Measurements from ENCODE around the gene CCDC149.

Gene CCDC149

DNA sequence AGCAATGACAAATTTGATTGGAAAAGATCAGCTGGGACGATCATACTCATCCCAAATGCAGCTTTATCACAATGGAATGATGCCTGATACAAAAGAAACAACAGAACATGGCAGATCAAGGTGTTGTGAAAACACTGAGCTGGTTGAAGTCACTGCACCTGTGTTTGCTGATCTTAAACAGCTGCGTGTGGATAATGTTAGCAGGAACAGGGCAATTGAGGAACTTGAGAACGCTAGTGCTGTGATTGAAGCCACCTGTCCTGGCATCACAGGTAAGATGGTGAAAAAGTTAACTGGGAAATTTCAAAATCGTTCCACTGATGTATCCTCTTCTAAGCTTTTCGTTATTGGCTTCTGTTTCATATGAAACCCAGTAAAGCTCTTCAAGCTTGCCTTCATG lies 144.8 kb downstream of the CCDC149 start:
- no peak for DNase-seq (ENCODE audit: low spot score)
- TF ChIP-seq, protein P1, sequence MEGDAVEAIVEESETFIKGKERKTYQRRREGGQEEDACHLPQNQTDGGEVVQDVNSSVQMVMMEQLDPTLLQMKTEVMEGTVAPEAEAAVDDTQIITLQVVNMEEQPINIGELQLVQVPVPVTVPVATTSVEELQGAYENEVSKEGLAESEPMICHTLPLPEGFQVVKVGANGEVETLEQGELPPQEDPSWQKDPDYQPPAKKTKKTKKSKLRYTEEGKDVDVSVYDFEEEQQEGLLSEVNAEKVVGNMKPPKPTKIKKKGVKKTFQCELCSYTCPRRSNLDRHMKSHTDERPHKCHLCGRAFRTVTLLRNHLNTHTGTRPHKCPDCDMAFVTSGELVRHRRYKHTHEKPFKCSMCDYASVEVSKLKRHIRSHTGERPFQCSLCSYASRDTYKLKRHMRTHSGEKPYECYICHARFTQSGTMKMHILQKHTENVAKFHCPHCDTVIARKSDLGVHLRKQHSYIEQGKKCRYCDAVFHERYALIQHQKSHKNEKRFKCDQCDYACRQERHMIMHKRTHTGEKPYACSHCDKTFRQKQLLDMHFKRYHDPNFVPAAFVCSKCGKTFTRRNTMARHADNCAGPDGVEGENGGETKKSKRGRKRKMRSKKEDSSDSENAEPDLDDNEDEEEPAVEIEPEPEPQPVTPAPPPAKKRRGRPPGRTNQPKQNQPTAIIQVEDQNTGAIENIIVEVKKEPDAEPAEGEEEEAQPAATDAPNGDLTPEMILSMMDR (IDR thresholded peaks at IDR 0.05; ENCODE audit: extremely low read depth, missing control alignments), result no peak

DNA sequence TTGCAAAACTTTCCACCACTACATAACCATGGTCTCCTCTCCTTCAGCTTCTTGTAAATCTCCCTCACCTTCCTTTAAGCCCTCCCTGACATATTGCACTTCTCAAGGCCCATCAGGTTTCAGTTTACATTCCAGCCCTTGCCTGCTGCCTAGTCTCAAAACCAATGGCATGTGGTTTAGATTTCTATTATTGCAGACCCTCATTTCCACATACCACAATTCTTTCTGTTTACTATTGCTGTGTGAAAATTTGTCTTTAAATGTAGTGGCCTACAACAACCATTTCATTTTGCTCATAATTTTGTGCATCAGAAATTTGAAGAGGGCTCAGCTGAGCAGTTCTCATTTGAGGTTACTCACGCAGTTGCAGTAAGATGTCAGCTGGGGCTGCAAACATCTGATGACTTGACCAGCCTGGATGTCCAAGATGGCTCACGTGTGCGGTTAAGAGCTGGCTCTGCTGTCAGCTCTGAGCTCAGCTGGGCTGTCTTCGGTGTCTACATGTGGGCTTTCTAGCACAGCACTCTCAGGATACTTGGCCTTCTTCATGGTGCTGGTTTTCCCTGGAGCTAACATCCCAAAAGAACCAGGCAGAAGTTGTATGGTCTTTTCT lies 147.4 kb downstream of the CCDC149 start:
- DNase-seq (ENCODE audit: low spot score), result no peak
- TF ChIP-seq, protein P1 (IDR thresholded peaks at IDR 0.05; ENCODE audit: extremely low read depth, missing control alignments), result no peak

DNA sequence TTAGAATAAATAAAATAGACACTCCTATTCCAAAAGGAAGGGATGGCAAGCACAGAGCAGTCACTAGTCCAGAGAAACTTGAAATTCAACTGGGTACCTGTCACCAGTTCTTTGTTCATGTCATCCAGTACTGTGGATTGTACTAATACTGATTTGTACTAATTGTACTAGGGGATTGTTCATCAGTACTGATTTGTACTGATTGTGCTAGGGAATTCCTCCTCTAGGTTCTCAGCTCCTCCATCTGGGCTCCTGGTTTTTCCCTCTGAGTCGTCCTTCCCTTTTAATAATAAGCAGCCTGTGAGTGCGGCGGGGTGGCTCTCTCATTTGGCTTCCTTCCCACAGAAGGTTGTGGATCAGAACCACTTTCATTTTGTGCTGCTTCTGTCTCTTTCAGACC lies 148.5 kb downstream of the CCDC149 start:
- no peak for DNase-seq (ENCODE audit: low spot score)
- TF ChIP-seq, protein P1 (IDR thresholded peaks at IDR 0.05; ENCODE audit: extremely low read depth, missing control alignments), result no peak

DNA sequence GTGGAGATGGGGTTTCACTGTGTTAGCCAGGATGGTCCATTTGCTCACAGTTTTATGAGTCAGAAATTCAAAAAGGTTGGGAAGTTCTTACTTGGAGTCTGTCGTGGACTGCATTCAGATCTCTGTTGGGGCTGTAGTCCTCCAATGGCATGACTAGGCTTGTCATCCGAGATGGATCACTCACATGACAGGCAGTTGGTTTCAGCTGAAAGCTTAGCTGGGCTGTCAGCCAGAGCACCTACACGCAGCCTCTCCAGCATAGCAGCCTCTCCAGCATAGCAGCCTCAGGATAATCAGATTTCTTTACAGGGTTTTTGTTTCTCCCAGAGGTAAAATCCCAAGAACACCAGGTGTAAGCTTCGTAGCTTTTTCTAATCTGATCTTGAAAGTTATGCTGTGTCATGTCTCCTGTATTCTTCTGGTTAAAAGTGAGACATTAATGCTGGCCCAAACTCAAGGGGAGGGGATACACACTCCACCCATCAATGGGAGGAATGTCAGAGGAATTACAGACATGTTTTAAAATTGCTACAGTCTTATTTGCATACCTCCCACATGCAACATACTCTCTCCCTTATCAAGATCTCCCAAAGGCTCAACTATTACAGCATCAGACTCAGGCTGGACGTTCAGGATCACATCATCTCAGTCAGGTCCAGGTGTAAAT lies 149.1 kb downstream of the CCDC149 start:
- no peak for DNase-seq (ENCODE audit: low spot score)
- TF ChIP-seq, protein P1 (IDR thresholded peaks at IDR 0.05; ENCODE audit: extremely low read depth, missing control alignments), result no peak
